Thyroid gland (tissue), 4 donors: Measurements from ENCODE around the gene CEP170.

Experiments
- POLR2A ChIP-seq, 2 donors: fragments of 450-650 bp; IDR thresholded peaks; one replicate each; pipeline ENCODE4 v1.6.1; 2017; ENCODE audit warnings: antibody characterized with exemption in 2 of 2, mild to moderate bottlenecking in 2 of 2, moderate library complexity in 1 of 2
- TF ChIP-seq, protein P1 (sequence below), 6 experiments: fragments of 200-600 bp in 3 of 6; fragments of 450-650 bp in 3 of 6; sonication (generic) in 3 of 6; IDR thresholded peaks; one replicate each; pipeline ENCODE4 v1.5.1; 2016 to 2019; ENCODE audit warnings: antibody characterized with exemption in 6 of 6, mild to moderate bottlenecking in 2 of 6, inconsistent platforms in 1 of 6, moderate library complexity in 1 of 6

DNA sequence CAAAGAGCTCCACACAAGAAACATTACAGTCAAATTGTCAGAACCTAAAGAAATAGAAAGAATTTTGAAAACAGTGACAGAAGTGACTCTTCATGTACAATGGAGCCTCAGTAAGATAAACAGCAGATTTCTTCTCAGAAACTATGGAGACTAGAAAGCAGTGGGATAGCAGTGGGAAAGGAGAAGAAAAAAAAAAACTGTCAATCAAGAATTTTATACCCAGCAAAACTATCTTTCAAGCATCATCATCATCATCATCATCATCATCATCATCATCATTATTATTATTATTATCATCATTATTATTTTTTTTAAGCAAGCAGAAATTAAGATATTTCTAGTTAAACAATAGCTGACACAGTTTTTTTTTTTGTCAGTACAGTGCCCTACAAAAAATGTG, 24.2 kb downstream of the CEP170 start:
- TF ChIP-seq, protein P1, sequence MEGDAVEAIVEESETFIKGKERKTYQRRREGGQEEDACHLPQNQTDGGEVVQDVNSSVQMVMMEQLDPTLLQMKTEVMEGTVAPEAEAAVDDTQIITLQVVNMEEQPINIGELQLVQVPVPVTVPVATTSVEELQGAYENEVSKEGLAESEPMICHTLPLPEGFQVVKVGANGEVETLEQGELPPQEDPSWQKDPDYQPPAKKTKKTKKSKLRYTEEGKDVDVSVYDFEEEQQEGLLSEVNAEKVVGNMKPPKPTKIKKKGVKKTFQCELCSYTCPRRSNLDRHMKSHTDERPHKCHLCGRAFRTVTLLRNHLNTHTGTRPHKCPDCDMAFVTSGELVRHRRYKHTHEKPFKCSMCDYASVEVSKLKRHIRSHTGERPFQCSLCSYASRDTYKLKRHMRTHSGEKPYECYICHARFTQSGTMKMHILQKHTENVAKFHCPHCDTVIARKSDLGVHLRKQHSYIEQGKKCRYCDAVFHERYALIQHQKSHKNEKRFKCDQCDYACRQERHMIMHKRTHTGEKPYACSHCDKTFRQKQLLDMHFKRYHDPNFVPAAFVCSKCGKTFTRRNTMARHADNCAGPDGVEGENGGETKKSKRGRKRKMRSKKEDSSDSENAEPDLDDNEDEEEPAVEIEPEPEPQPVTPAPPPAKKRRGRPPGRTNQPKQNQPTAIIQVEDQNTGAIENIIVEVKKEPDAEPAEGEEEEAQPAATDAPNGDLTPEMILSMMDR (IDR thresholded peaks at IDR 0.05) = no peak
- no peak for TF ChIP-seq POLR2A (IDR thresholded peaks at IDR 0.05)
